HepG2 (cell line): ENCODE measurements around the gene MRPS17. TPM values are rescaled to one million over a fixed set of nuclear protein-coding genes. Genes with fewer than 3 reads are reported as not detected.

Source experiments
- ARNTL ChIP-seq: sonication (generic); formaldehyde crosslinking; IDR thresholded peaks from 2 replicates; pipeline ENCODE4 v1.4.0; 2020; ENCODE audit warnings: mild to moderate bottlenecking, missing genetic modification reagents
- ESRRA ChIP-seq: sonication (generic); formaldehyde crosslinking; IDR thresholded peaks from 2 replicates; pipeline ENCODE4 v1.5.1; 2020; ENCODE audit warnings: mild to moderate bottlenecking, low read depth, missing genetic modification reagents
- HNF4G ChIP-seq, 2 experiments: sonication (generic) in 1 of 2; formaldehyde crosslinking in 1 of 2; IDR thresholded peaks; 2 replicates each; pipeline versions ENCODE4 v1.4.0 to v1.6.1; 2011 to 2020; ENCODE audit warnings: borderline replicate concordance in 2 of 2, low read depth in 2 of 2, mild to moderate bottlenecking in 2 of 2, low read length in 1 of 2, missing genetic modification reagents in 1 of 2, moderate library complexity in 1 of 2
- KLF16 ChIP-seq, 2 experiments: sonication (generic) in 1 of 2; formaldehyde crosslinking in 1 of 2; IDR thresholded peaks; 2 replicates each; pipeline versions ENCODE4 v1.6.1 to v1.8.0; 2016 to 2023; ENCODE audit warnings: missing genetic modification reagents in 2 of 2, missing compliant biosample characterization in 1 of 2
- MYC ChIP-seq: sonication (generic); formaldehyde crosslinking; IDR thresholded peaks from 2 replicates; pipeline ENCODE4 v1.9.0; 2021; ENCODE audit warnings: missing genetic modification reagents, borderline replicate concordance
- RARG ChIP-seq: sonication (generic); formaldehyde crosslinking; IDR thresholded peaks from 2 replicates; pipeline ENCODE4 v1.4.0; 2020; ENCODE audit warnings: low read depth, mild to moderate bottlenecking, missing genetic modification reagents
- YEATS4 ChIP-seq: sonication (generic); formaldehyde crosslinking; IDR thresholded peaks from 2 replicates; pipeline ENCODE4 v1.4.0; 2020; ENCODE audit warnings: missing genetic modification reagents, borderline replicate concordance
- ZNF468 ChIP-seq: sonication (generic); formaldehyde crosslinking; IDR thresholded peaks from 2 replicates; pipeline ENCODE4 v1.8.0; 2022; ENCODE audit warnings: mild to moderate bottlenecking, moderate library complexity, missing genetic modification reagents
- ZNF709 ChIP-seq: sonication (generic); formaldehyde crosslinking; IDR thresholded peaks from 2 replicates; pipeline ENCODE4 v1.5.0; 2020; ENCODE audit warnings: mild to moderate bottlenecking, missing genetic modification reagents
- ZNF768 ChIP-seq: sonication (generic); formaldehyde crosslinking; IDR thresholded peaks from 2 replicates; pipeline ENCODE4 v1.4.0; 2020; ENCODE audit warnings: missing genetic modification reagents
- polyA plus RNA-seq, 8 experiments: library from polyadenylated mRNA; depleted of rRNA in 3 of 8; stranded (reverse) in 7 of 8; unstranded in 1 of 8; fragments of >200 nt; fragmentation: Illumina TruSeq in 4 of 8; extraction: Trizol in 4 of 8; gene quantifications; 2 replicates each; pipeline versions ENCODE4 v1.2.1 to v1.2.3, GENCODE V29; 2011 to 2016; ENCODE audit warnings: low read depth in 4 of 8, missing spikeins in 1 of 8, mixed read lengths in 1 of 8; ENCODE audit not compliant: insufficient read depth in 1 of 8
- total RNA-seq, 5 experiments: library from RNA; depleted of rRNA; stranded (reverse); fragments of >200 nt; fragmentation: Illumina TruSeq; extraction: Trizol; gene quantifications; 2 replicates each; pipeline ENCODE4 v1.2.3, GENCODE V29; 2016; ENCODE audit warnings: low read depth in 1 of 5
- TF ChIP-seq, protein P1 (sequence below): sonication (generic); formaldehyde crosslinking; IDR thresholded peaks from 2 replicates; pipeline ENCODE4 v1.4.0; 2020; ENCODE audit warnings: mild to moderate bottlenecking, missing genetic modification reagents
- TF ChIP-seq, protein P2 (sequence below): sonication (generic); formaldehyde crosslinking; IDR thresholded peaks from 2 replicates; pipeline ENCODE4 v1.4.0; 2020; ENCODE audit warnings: missing genetic modification reagents, borderline replicate concordance
- TF ChIP-seq, protein P3 (sequence below): sonication (generic); formaldehyde crosslinking; IDR thresholded peaks from 2 replicates; pipeline ENCODE4 v1.4.0; 2020; ENCODE audit warnings: missing genetic modification reagents
- TF ChIP-seq, protein P4 (sequence below): sonication (generic); formaldehyde crosslinking; IDR thresholded peaks from 2 replicates; pipeline ENCODE4 v1.5.0; 2020; ENCODE audit warnings: missing genetic modification reagents, mild to moderate bottlenecking, borderline replicate concordance

MRPS17 gene
- total and polyA plus RNA-seq, 2 of the 13 experiments (the other 11 are each of a cell fraction or from before 2014, with no cell fraction given), result 14.9 to 31.3 TPM

DNA sequence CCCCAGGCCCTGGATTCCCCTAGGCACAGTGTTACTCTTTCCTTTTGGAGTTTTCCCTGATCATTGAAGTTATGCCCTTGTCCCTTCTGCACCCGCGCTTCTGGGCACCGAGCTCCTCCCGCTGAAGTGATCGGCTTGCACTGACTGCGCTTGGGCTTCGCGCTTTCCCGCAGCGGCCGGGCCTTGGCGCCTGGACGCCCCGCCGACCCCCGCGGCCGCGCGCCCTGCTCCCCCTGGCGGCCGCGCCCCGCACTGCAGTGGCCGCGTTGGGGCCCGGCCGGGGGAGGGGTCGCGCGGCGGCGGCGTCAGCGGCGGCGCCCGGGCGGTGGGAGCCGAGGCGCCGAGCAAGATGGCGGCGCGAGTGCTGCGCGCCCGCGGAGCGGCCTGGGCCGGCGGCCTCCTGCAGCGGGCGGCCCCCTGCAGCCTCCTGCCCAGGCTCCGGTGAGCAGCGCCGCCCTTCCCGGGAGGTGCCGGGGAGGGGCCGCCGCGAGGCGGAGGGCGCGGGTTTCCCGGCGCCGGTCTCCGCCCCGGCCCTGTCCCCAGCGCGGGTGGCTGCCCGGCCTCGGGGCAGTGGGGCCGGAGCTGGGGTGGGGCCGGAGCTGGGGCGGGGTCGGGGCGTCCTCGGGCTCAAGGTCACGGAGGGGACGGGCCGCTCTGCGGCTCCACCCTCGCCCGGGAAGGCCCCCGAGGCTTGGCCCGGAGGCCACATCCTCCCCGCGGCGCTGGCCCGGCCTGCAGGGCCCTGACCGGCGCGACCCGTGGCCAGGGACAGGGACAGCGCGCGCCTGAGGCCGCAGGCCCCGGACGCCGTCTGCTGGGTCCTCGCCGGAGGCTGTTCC lies 12.8 kb downstream of the MRPS17 start, which contains the start of gene NIPSNAP2 (continued):
- TF ChIP-seq, protein P1, sequence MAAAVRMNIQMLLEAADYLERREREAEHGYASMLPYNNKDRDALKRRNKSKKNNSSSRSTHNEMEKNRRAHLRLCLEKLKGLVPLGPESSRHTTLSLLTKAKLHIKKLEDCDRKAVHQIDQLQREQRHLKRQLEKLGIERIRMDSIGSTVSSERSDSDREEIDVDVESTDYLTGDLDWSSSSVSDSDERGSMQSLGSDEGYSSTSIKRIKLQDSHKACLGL (CRISPR knock-in tag), result peak; percentile 52; the same call in 1 of the 2 replicates
- peak; percentile 24; the same call in 1 of the 2 replicates for TF ChIP-seq MYC (CRISPR knock-in tag)
- peak; percentile 83 for TF ChIP-seq YEATS4
- TF ChIP-seq, protein P2, sequence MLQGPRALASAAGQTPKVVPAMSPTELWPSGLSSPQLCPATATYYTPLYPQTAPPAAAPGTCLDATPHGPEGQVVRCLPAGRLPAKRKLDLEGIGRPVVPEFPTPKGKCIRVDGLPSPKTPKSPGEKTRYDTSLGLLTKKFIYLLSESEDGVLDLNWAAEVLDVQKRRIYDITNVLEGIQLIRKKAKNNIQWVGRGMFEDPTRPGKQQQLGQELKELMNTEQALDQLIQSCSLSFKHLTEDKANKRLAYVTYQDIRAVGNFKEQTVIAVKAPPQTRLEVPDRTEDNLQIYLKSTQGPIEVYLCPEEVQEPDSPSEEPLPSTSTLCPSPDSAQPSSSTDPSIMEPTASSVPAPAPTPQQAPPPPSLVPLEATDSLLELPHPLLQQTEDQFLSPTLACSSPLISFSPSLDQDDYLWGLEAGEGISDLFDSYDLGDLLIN (CRISPR knock-in tag), result no peak
- peak; percentile 66; the same call in 1 of the 2 replicates for TF ChIP-seq ZNF768
- peak; percentile 62; the same call in 1 of the 2 replicates for TF ChIP-seq ZNF709 (CRISPR knock-in tag)
- peak; percentile 92 for TF ChIP-seq ESRRA
- TF ChIP-seq RARG (CRISPR knock-in tag), result no peak
- TF ChIP-seq, protein P3, sequence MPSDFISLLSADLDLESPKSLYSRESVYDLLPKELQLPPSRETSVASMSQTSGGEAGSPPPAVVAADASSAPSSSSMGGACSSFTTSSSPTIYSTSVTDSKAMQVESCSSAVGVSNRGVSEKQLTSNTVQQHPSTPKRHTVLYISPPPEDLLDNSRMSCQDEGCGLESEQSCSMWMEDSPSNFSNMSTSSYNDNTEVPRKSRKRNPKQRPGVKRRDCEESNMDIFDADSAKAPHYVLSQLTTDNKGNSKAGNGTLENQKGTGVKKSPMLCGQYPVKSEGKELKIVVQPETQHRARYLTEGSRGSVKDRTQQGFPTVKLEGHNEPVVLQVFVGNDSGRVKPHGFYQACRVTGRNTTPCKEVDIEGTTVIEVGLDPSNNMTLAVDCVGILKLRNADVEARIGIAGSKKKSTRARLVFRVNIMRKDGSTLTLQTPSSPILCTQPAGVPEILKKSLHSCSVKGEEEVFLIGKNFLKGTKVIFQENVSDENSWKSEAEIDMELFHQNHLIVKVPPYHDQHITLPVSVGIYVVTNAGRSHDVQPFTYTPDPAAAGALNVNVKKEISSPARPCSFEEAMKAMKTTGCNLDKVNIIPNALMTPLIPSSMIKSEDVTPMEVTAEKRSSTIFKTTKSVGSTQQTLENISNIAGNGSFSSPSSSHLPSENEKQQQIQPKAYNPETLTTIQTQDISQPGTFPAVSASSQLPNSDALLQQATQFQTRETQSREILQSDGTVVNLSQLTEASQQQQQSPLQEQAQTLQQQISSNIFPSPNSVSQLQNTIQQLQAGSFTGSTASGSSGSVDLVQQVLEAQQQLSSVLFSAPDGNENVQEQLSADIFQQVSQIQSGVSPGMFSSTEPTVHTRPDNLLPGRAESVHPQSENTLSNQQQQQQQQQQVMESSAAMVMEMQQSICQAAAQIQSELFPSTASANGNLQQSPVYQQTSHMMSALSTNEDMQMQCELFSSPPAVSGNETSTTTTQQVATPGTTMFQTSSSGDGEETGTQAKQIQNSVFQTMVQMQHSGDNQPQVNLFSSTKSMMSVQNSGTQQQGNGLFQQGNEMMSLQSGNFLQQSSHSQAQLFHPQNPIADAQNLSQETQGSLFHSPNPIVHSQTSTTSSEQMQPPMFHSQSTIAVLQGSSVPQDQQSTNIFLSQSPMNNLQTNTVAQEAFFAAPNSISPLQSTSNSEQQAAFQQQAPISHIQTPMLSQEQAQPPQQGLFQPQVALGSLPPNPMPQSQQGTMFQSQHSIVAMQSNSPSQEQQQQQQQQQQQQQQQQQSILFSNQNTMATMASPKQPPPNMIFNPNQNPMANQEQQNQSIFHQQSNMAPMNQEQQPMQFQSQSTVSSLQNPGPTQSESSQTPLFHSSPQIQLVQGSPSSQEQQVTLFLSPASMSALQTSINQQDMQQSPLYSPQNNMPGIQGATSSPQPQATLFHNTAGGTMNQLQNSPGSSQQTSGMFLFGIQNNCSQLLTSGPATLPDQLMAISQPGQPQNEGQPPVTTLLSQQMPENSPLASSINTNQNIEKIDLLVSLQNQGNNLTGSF (CRISPR knock-in tag), result peak; percentile 77; the same call in 1 of the 2 replicates
- TF ChIP-seq HNF4G (IDR thresholded peaks at IDR 0.05; ENCODE audit: borderline replicate concordance, low read depth, low read length), result no peak
- no peak for TF ChIP-seq HNF4G (CRISPR knock-in tag; IDR thresholded peaks at IDR 0.05; ENCODE audit: borderline replicate concordance, low read depth)
- peak in 1 of 2 experiments; percentile 22; a peak in 2 of 4 replicates for TF ChIP-seq KLF16 (CRISPR knock-in tag; IDR thresholded peaks at IDR 0.05)
- TF ChIP-seq ARNTL (CRISPR knock-in tag), result no peak
- peak; percentile 58; the same call in 1 of the 2 replicates for TF ChIP-seq ZNF468 (CRISPR knock-in tag)
- TF ChIP-seq, protein P4, sequence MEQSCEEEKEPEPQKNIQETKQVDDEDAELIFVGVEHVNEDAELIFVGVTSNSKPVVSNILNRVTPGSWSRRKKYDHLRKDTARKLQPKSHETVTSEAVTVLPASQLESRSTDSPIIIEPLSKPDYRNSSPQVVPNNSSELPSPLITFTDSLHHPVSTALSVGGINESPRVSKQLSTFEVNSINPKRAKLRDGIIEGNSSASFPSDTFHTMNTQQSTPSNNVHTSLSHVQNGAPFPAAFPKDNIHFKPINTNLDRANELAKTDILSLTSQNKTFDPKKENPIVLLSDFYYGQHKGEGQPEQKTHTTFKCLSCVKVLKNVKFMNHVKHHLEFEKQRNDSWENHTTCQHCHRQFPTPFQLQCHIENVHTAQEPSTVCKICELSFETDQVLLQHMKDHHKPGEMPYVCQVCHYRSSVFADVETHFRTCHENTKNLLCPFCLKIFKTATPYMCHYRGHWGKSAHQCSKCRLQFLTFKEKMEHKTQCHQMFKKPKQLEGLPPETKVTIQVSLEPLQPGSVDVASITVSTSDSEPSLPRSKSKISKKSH (CRISPR knock-in tag), result no peak
